Measurements from ENCODE around the gene TMPRSS4.

GRCh38 chr11:118156531-118157185, 79.8 kb downstream of the TMPRSS4 start:
- TF ChIP-seq GATA2 (IDR thresholded peaks at IDR 0.05; ENCODE audit: low read depth, low read length) (no peak), GATA3 (IDR thresholded peaks at IDR 0.05; ENCODE audit: low read depth, low read length) (no peak)
